SK-N-SH (cell line): ENCODE results near the gene SLC7A14.

Experiments used
- CHD2 ChIP-seq: fragments of 150-350 bp; IDR thresholded peaks from 2 replicates; pipeline ENCODE4 v1.6.1; 2018; ENCODE audit warnings: low read length; ENCODE audit not compliant: partially characterized antibody
- CTCF ChIP-seq: fragments of 200-600 bp; sonication (generic); IDR thresholded peaks from 2 replicates; pipeline ENCODE4 v1.6.1; 2017; ENCODE audit warnings: antibody characterized with exemption, mild to moderate bottlenecking, moderate library complexity
- EP300 ChIP-seq, 2 experiments: IDR thresholded peaks; 2 replicates each; pipeline versions ENCODE4 v1.4.0 to v1.6.1; 2012; ENCODE audit warnings: borderline replicate concordance in 1 of 2, low read depth in 1 of 2, low read length in 1 of 2
- EZH2phosphoT487 ChIP-seq: fragments of 200-600 bp; sonication (generic); IDR thresholded peaks from 2 replicates; pipeline ENCODE4 v1.6.1; 2017; ENCODE audit warnings: low read depth, mixed run types, mild to moderate bottlenecking, antibody characterized with exemption, moderate library complexity, borderline replicate concordance
- FOSL2 ChIP-seq: IDR thresholded peaks from 2 replicates; pipeline ENCODE4 v1.4.0; 2012; ENCODE audit warnings: low read depth, mild to moderate bottlenecking, moderate library complexity, borderline replicate concordance
- JUND ChIP-seq: IDR thresholded peaks from 2 replicates; pipeline ENCODE4 v1.4.0; 2012
- MAX ChIP-seq: IDR thresholded peaks from 2 replicates; pipeline ENCODE4 v1.4.0; 2012; ENCODE audit warnings: low read depth
- MXI1 ChIP-seq: IDR thresholded peaks from 2 replicates; pipeline ENCODE4 v1.6.1; 2012; ENCODE audit warnings: mild to moderate bottlenecking, low read depth, low read length, improper control_type of control experiment
- PBX3 ChIP-seq: IDR thresholded peaks from 2 replicates; pipeline ENCODE4; 2012
- POLR2AphosphoS5 ChIP-seq: IDR thresholded peaks from 2 replicates; pipeline ENCODE4 v1.6.1; 2012; ENCODE audit warnings: low read depth, low read length
- RCOR1 ChIP-seq: fragments of 150-350 bp; IDR thresholded peaks from 2 replicates; pipeline ENCODE4 v1.6.1; 2017; ENCODE audit warnings: antibody characterized with exemption, low read length
- SIN3A ChIP-seq: IDR thresholded peaks from 2 replicates; pipeline ENCODE4 v1.6.1; 2012; ENCODE audit warnings: low read depth, mild to moderate bottlenecking, low read length, moderate library complexity, borderline replicate concordance
- ZBTB33 ChIP-seq: IDR thresholded peaks from 2 replicates; pipeline ENCODE4 v1.4.0; 2012; ENCODE audit warnings: low read depth, borderline replicate concordance

GRCh38 chr3:170486398-170486797, 99.5 kb downstream of the SLC7A14 start:
- no peak for TF ChIP-seq EP300 (IDR thresholded peaks at IDR 0.05; ENCODE audit: borderline replicate concordance in 1 of 2, low read depth in 1 of 2, low read length in 1 of 2)
- no peak for TF ChIP-seq CHD2
- no peak for TF ChIP-seq SIN3A
- no peak for TF ChIP-seq JUND
- TF ChIP-seq CTCF, result no peak
- no peak for TF ChIP-seq FOSL2
- TF ChIP-seq POLR2AphosphoS5, result no peak
- no peak for TF ChIP-seq MAX
- TF ChIP-seq EZH2phosphoT487, result no peak
- no peak for TF ChIP-seq MXI1
- no peak for TF ChIP-seq RCOR1
- no peak for TF ChIP-seq ZBTB33
- no peak for TF ChIP-seq PBX3
